IPS-15b (cell line): ENCODE measurements around the gene AGTR1.

ENCODE experiments used
- H3K27me3 ChIP-seq: one replicate; pipeline ENCODE4 v1.6.1; 2013; ENCODE audit warnings: low read length; ENCODE audit not compliant: control insufficient read depth, insufficient read depth
- H3K36me3 ChIP-seq: one replicate; pipeline ENCODE4 v1.6.1; 2013; ENCODE audit warnings: low read length; ENCODE audit not compliant: control insufficient read depth, insufficient read depth
- H3K4me1 ChIP-seq: one replicate; pipeline ENCODE4 v1.6.1; 2013; ENCODE audit warnings: mild to moderate bottlenecking, low read length; ENCODE audit not compliant: control insufficient read depth, insufficient read depth
- H3K4me3 ChIP-seq: one replicate; pipeline ENCODE4 v1.5.1; 2013; ENCODE audit warnings: low read depth, low read length
- H3K9ac ChIP-seq: one replicate; pipeline ENCODE4 v1.6.1; 2013; ENCODE audit warnings: low read depth, mild to moderate bottlenecking, low read length
- H3K9me3 ChIP-seq: one replicate; pipeline ENCODE4 v1.6.1; 2013; ENCODE audit warnings: mild to moderate bottlenecking, low read length; ENCODE audit not compliant: control insufficient read depth, insufficient read depth

The AGTR1 gene

DNA sequence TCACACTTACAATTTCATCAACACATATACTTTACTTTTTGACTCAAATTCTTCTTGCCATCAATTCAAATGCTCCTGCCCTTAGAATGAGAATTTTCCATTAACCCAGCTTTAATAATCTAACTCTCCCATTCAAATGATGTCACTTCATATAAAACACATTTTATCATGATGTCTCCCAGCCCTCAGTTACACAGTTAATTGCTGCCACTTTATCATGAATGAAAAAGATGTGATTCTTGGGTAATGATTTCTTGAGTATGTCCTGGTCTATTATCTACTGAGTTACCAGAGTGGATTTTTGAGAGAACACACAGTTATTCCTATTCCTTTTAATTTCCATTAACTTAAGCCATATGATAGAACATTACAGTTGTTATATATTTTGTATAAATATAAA, 7.6 kb downstream of the AGTR1 start:
- no peaks in the 10 kb centered on the region for H3K9me3 ChIP-seq
- no peak overlapping the region for H3K9ac ChIP-seq
- no peaks in the 10 kb centered on the region for H3K36me3 ChIP-seq
- H3K27me3 ChIP-seq, result peaks cover 5% of the 10 kb centered on the region
- H3K4me3 ChIP-seq, result no peak overlapping the region
- H3K4me1 ChIP-seq, result no peaks in the 10 kb centered on the region

DNA sequence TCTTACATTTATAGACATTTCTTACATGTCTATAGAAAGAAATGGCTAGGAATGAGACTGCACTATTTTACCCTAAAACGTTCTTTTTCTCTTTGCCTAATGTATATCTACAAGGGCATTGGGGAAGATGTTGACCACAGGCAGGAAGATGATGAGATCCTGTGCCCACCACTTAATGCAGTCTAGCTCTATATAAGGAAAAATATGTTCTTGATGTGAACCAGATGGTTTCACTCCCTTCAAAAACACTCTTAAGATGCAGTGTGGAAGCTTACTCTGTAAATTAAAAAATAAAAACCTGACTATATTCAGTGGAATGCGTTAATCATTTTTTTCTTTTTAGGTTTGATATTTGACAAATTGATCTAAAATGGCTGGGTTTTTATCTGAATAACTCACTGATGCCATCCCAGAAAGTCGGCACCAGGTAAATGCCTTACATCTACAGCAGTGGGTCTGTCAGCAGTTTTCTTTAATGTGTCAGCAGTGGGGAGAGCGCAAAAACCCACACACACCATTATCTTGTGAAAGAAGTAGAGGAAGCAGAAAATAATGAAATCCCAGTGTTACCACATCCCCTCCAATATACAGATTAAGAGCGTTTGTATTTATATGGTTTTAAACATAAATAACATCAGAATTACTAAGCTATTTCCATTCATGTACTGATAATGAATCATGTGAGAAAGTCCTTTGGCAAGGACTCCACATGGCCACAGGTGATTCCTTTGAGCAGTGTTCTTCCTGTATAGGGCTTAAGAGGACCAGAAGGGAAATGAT, 10.1 kb downstream of the AGTR1 start:
- Histone ChIP-seq H3K36me3 (no peaks in the 10 kb centered on the region), H3K9ac (no peak overlapping the region)

DNA sequence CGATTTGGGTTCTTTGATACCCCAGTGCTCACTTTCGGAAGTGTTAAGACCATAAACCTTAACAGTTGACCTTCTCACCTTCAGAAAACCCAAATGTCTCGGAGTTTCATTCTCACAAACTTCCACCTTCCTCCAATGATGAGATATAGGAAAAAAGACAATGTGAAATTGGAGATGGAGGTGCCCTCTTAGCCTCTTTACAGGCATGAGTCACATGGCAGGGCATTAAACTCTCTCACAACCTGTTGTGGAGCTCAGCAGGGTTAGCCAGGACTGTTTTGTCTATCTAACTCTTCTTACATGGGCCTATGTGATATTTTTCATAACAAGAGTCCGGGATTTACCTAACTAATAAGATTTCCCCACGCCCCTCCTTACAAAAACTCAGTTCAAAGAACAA, 10.7 kb downstream of the AGTR1 start:
- no peaks in the 10 kb centered on the region for H3K27me3 ChIP-seq
- H3K4me1 ChIP-seq, result no peaks in the 10 kb centered on the region
- no peaks in the 10 kb centered on the region for H3K9me3 ChIP-seq
- no peak overlapping the region for H3K9ac ChIP-seq
- H3K36me3 ChIP-seq, result no peaks in the 10 kb centered on the region
- H3K4me3 ChIP-seq, result no peak overlapping the region

More for the DNA sequence above, 10.1 kb downstream of the AGTR1 start:
- H3K4me3 ChIP-seq, result no peak overlapping the region
- no peaks in the 10 kb centered on the region for H3K27me3 ChIP-seq
- no peaks in the 10 kb centered on the region for H3K4me1 ChIP-seq
- no peaks in the 10 kb centered on the region for H3K9me3 ChIP-seq

DNA sequence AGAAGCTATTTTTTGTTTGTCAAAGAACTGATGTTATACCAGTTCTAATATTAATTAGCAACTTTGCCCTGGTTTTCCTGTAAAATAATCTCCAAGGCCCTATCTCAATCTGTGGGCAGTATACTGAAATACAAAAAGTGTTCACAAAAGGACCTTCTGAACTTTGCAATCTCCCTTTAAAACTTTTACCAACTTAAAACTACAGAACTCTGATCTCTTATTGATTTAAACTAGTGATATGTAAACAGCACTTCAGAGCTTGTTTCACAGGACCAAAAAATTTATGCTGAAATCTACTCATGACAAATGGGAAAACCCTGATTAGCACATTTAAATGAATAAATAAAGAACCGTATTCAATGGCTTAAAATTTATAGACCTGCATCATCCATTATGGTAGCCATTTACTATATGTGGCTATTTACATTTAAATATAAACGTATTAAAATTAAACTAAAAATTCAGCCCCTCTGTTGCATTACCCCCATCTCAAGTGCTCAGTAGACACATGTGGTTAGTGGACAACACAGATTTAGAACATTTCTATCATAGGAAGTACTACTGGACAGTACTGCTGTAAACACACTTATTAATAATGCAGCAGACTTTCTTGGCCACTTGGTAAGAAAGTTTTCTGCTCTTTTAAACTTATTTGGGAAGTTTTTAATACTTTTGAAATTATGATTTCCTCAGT, 12.0 kb downstream of the AGTR1 start:
- no peak overlapping the region for H3K4me3 ChIP-seq
- no peak overlapping the region for H3K9ac ChIP-seq
- no peaks in the 10 kb centered on the region for H3K36me3 ChIP-seq
- no peaks in the 10 kb centered on the region for H3K9me3 ChIP-seq
- no peaks in the 10 kb centered on the region for H3K27me3 ChIP-seq
- H3K4me1 ChIP-seq, result no peaks in the 10 kb centered on the region

DNA sequence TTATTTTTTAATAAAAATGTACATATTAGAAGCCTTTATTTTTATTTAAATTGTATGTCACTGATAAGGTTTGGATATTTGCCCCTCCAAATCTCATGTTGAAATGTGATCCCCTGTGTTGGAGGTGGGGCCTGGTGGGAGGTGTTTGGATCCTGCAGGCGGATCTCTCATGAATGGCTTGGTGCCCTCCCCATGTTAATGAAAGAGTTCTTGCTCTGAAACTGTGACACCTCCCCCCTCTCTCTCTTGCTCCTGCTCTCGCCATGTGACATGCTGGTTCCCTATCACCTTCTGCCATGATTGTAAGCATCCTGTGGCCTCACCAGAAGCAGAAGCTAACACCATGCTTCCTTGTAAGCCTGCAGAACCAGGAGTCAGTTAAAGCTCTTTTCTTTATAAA, 13.0 kb downstream of the AGTR1 start:
- H3K27me3 ChIP-seq, result no peaks in the 10 kb centered on the region
- H3K9me3 ChIP-seq, result no peaks in the 10 kb centered on the region
- H3K4me1 ChIP-seq, result no peaks in the 10 kb centered on the region
- no peak overlapping the region for H3K9ac ChIP-seq
- no peaks in the 10 kb centered on the region for H3K36me3 ChIP-seq
- no peak overlapping the region for H3K4me3 ChIP-seq

DNA sequence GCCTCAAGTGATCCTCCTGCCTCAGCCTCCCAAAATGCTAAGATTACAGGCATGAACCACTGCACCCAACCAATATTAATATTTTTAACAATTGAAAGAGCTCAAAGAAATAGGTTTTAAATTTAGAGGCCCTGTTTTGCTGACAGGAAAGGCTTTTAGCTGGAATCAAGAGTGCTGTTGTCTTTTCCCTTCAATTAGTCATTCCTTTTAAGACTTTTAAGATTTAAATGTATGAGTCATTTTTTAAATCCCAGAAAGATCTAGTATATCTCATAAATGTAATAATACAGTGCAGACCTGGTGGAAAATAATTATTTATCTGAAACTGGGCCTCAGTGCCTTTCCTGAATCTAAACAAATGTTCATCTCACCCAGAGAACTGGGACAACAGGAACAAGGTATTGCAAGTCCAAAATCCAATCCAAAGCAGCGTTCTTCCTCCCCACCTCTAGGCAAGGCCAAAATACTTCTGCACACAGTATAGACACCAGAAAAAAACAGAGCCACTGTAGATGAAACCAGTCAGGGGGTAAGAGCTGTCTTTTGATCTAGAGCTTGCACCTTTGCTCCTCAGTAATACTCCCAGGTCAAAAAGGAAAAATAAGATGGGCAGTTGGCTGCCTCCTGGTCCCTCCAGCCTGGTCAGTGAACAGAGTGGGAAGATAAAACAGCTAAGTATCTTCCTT, 14.4 kb downstream of the AGTR1 start:
- Histone ChIP-seq H3K4me1 (no peaks in the 10 kb centered on the region), H3K4me3 (no peak overlapping the region), H3K27me3 (no peaks in the 10 kb centered on the region), H3K9me3 (no peaks in the 10 kb centered on the region), H3K9ac (no peak overlapping the region), H3K36me3 (no peaks in the 10 kb centered on the region)

DNA sequence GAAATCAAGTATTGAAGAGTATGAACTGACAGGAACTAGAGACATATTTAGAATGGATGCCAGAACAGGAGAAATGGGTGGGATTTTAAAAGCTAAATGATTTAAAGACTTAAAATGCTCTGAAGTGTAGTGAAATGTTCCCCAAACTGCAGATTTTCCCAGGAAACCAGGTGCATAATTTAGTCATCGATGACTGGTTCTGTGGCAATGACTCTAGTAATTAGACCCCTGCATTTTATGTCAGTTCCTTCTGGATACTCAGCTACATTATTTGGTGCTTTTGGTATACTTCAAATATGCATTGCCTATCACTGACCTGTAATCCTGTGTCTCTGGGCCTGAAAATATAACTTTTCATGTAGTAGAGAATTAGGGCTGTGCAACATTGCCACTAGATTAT, 16.8 kb downstream of the AGTR1 start:
- H3K4me3 ChIP-seq, result no peak overlapping the region
- H3K9me3 ChIP-seq, result no peaks in the 10 kb centered on the region

DNA sequence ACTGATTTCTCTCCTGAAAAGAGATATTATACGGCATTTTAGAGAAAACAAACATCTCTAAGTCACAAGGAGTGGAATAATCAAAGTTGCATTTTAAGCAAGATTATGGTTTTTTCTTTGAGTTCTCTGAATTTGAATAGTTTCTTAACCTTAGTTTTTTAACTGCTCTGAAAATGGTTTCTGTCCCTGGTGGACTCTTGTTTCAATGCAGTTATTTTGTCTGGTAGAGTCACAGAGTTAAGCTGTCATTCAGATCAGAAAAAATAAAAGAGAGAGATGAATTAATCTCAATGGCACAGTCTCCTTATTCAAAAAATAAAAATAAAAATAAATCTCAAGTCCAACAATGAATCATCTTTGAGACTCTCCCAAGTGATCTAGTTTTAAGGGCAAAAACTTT, 19.0 kb downstream of the AGTR1 start:
- no peaks in the 10 kb centered on the region for H3K27me3 ChIP-seq
- no peak overlapping the region for H3K4me3 ChIP-seq
- no peaks in the 10 kb centered on the region for H3K9me3 ChIP-seq
- H3K4me1 ChIP-seq, result no peaks in the 10 kb centered on the region
- no peak overlapping the region for H3K9ac ChIP-seq
- no peaks in the 10 kb centered on the region for H3K36me3 ChIP-seq

More for the DNA sequence above, 16.8 kb downstream of the AGTR1 start:
- Histone ChIP-seq H3K9ac (no peak overlapping the region), H3K36me3 (no peaks in the 10 kb centered on the region), H3K27me3 (no peaks in the 10 kb centered on the region), H3K4me1 (no peaks in the 10 kb centered on the region)

DNA sequence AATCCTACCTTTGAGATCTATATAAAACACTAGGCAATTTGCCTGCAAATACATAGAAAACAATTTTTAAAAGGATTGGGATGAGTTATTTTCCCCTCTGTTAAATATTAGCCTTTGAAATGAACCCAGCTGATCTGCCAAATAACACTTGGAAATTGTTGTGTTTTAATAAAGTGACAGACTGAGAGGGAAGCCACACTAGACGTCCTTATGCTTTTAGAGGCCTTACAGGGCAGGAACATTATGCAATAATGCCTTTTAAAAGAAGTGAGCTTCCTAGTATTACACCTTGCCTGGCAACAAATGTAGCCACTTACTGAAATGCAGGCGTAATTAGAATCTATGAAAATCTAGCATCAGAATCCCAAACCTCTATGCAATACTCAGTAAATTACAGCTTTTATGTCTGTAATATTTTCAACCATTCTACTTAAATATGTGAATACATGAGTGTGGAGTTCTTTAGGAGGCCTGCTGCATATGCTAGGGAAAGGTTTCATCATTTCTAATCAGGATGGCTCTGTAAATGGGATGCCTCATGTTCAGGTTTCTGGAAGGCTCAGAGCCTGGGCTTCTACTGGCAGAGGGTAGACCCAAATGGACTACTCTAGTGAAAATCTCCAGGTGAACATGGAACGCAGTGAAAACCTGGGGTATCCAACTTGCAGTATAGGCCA, 20.3 kb downstream of the AGTR1 start:
- H3K9ac ChIP-seq, result no peak overlapping the region
- H3K4me3 ChIP-seq, result no peak overlapping the region
- no peaks in the 10 kb centered on the region for H3K9me3 ChIP-seq
- no peaks in the 10 kb centered on the region for H3K36me3 ChIP-seq
- H3K27me3 ChIP-seq, result no peaks in the 10 kb centered on the region
- no peaks in the 10 kb centered on the region for H3K4me1 ChIP-seq

DNA sequence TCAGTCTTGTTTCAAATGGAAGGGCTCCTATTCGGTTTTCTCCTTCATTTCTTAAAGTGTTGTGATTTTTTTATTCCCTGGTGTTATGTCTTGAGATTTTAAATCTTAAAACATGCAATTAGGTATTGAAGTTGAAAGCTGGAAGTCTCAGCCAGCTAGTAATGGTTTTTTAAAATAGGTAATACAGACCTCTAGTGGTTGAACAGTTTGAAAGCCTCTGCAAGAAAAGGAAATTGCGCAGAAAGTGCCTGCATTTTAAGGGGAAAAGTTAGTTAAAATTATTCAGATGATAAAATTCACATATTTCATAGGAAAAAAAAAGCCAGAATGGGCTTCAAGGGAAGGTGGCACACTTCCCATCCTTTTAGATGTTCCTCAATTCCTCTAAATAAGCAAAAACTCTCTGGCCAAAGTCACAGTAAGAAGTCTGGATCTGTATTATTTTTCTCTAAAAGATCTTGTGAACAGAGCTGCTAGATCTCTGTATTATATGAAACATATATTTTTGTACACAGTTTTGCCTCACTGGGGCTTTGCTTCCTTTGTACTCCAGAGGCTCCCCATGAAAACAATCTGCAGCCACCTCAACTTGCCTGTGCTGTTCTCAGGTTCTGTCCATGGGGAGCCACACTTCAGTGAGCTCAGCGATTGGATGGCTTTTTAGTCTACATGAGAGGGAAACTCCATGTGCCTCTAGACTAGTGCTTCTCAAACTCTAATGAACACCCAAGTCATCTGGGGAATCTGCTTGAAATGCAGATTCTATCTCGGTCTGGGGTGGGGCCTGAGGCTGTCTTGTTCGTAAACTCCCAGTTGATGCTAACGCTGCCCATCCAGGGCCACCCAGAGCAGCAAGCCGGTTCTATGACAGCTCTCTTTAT, 21.5 kb downstream of the AGTR1 start:
- no peaks in the 10 kb centered on the region for H3K9me3 ChIP-seq
- H3K9ac ChIP-seq, result no peak overlapping the region
- no peaks in the 10 kb centered on the region for H3K27me3 ChIP-seq
- no peaks in the 10 kb centered on the region for H3K36me3 ChIP-seq
- H3K4me1 ChIP-seq, result no peaks in the 10 kb centered on the region
- no peak overlapping the region for H3K4me3 ChIP-seq

DNA sequence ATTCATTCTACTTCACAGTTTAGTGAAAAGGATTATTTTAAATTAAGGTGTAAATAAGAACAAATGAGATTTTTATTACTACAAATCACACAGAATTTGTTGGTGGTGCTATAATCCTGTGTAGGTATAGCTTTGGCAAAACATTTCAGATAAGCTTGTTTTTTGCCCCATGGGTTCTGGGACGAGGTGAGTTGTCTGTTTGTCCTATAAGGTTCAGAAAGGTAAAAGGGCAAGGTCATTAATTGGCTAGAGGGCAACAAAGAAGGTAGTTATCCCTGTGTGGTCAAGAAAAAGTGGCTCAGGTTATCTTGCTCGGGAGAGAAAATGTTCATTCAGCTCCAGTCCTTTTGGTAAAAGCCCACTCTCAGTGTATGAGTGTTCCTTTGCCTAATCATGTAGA, 23.2 kb downstream of the AGTR1 start:
- Histone ChIP-seq H3K36me3 (no peaks in the 10 kb centered on the region), H3K9me3 (no peaks in the 10 kb centered on the region), H3K4me1 (no peaks in the 10 kb centered on the region), H3K27me3 (no peaks in the 10 kb centered on the region), H3K4me3 (no peak overlapping the region), H3K9ac (no peak overlapping the region)
